ENCODE measurements around the gene PCDH11Y.
"Not testable (repeated sequence)": the region's sequence is repeated elsewhere in the genome, so short reads cannot be mapped to it uniquely, and the experiment has no call there.

The PCDH11Y gene, protein sequence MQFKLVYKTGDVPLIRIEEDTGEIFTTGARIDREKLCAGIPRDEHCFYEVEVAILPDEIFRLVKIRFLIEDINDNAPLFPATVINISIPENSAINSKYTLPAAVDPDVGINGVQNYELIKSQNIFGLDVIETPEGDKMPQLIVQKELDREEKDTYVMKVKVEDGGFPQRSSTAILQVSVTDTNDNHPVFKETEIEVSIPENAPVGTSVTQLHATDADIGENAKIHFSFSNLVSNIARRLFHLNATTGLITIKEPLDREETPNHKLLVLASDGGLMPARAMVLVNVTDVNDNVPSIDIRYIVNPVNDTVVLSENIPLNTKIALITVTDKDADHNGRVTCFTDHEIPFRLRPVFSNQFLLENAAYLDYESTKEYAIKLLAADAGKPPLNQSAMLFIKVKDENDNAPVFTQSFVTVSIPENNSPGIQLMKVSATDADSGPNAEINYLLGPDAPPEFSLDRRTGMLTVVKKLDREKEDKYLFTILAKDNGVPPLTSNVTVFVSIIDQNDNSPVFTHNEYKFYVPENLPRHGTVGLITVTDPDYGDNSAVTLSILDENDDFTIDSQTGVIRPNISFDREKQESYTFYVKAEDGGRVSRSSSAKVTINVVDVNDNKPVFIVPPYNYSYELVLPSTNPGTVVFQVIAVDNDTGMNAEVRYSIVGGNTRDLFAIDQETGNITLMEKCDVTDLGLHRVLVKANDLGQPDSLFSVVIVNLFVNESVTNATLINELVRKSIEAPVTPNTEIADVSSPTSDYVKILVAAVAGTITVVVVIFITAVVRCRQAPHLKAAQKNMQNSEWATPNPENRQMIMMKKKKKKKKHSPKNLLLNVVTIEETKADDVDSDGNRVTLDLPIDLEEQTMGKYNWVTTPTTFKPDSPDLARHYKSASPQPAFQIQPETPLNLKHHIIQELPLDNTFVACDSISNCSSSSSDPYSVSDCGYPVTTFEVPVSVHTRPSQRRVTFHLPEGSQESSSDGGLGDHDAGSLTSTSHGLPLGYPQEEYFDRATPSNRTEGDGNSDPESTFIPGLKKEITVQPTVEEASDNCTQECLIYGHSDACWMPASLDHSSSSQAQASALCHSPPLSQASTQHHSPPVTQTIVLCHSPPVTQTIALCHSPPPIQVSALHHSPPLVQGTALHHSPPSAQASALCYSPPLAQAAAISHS (N-terminal part only)

GRCh38 chrY:5000057-5000456 is at the start of gene PCDH11Y:
TSS of gene PCDH11Y (plus strand) at chrY:5000296. CDS start at chrY:5057100, 56,804 bp downstream.
- DNase-seq (ENCODE audit: low spot score), result not testable (repeated sequence)

DNA sequence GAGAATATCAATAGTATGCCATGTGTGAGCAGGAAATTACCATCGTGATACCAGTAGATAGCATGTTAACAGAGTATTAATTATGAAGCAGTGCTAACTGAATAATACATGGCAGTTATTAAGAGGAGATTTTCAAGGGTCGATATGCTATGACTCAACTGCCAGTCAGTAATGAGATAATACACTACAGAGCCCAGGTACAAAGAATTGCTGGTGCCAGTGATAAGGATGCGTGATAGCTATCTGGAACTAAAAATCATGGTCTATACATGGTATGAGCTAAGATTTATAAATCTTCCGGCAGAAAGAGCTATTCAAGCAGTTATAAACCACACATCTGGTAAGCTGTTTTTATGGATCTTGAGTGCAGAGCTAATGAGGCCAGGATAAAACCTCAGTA is 32.2 kb upstream of the PCDH11Y start:
- not testable (repeated sequence) for DNase-seq (ENCODE audit: low spot score)

GRCh38 chrY:4991743-4992400 is 8.2 kb upstream of the PCDH11Y start:
- DNase-seq (ENCODE audit: low spot score), result not testable (repeated sequence)

- not testable (repeated sequence) for DNase-seq (ENCODE audit: low spot score)
These were observed 5.2 kb upstream of the PCDH11Y start for GRCh38 chrY:4994892-4995291.

- DNase-seq (ENCODE audit: low spot score), result not testable (repeated sequence)
These were observed 2.5 kb downstream of the PCDH11Y start for GRCh38 chrY:5002476-5003184.

DNA sequence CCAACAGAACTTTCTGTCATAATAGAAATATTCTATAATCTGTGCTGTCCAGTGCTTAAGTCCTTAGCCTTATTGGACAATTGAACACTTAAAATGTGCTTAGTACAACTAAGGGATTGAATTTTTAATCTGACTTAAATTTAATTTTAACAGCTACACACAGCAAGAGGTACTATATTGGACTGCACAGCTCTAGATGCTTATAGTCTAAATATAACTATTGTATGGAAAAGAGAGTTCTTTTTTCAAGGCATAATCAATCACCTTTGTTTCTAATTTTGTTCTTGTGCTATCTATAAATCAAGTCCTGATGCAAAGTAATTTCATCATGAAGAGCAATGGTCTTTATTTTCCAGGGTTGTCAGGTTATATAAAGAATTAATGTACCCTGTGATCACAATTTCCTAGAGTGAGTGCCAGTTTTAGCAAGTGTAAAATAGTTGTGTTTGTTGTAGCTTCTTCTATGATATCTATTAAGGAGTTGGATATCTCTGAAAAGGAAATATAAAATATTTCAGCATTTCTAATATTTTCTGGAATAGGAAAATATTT is 39.0 kb downstream of the PCDH11Y start:
- not testable (repeated sequence) for DNase-seq (ENCODE audit: low spot score)

GRCh38 chrY:5083017-5083416 is 82.9 kb downstream of the PCDH11Y start:
- DNase-seq (ENCODE audit: low spot score), result not testable (repeated sequence)

GRCh38 chrY:5182998-5183397 is 182.9 kb downstream of the PCDH11Y start:
- DNase-seq (ENCODE audit: low spot score), result not testable (repeated sequence)

- DNase-seq (ENCODE audit: low spot score), result not testable (repeated sequence)
These were observed 215.0 kb downstream of the PCDH11Y start for GRCh38 chrY:5215116-5215515.

DNA sequence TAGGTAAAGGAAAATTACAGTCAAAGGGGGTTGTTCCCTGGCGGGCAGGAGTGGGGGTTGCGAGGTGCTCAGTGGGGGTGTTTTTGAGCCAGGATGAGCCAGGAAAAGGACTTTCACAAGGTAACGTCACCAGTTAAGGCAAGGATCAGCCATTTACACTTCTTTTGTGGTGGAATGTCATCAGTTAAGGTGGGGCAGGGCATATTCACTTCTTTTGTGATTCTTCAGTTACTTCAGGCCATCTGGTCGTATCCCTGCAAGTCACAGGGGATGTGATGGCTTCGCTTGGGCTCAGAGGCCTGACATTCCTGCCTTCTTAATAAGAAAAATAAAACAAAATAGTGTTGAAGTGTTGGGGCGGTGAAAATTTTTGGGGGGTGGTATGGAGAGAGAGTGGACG is 324.8 kb downstream of the PCDH11Y start:
- not testable (repeated sequence) for DNase-seq (ENCODE audit: low spot score)

- not testable (repeated sequence) for DNase-seq (ENCODE audit: low spot score)
These were observed 342.1 kb downstream of the PCDH11Y start for GRCh38 chrY:5342220-5342619.

DNA sequence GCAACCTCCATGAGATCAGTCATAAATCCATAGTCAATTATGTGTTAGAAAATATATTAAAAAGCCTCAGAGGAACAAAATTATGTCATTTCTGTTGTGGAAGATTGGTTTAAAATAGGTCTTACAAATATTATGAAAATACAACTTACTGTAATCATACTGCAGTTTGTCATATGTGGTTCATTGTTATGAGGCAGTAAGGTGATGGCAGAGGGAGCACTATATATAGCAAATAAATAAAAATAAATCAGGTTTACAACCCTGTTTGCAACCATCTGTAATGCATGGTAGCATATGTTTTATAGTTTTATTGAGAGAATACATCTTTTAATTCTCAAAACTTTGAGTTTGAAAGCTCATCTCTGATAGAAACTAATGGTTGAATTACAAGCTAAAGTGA is 543.6 kb downstream of the PCDH11Y start:
- not testable (repeated sequence) for DNase-seq (ENCODE audit: low spot score)

GRCh38 chrY:5638589-5638988 is 638.5 kb downstream of the PCDH11Y start:
- not testable (repeated sequence) for DNase-seq (ENCODE audit: low spot score)

DNA sequence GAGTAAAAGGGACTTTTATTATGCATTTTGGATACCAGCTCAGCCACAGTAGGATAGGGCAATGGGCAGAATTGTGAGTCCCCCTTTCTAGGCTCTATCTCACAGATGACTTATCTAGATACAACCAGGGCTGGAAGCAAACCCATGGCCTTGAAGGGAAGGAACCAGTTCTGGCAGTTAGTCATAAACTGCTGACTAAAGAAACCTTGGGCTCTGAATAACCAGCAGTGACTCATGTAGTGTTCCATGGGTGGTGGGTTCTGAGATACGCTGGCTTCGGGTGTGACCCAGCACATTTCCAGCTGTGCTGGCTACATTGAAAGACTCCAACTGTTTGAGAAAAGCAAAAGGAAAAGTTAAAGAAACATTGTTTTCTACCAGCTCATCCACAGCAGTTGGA is 679.2 kb downstream of the PCDH11Y start:
- not testable (repeated sequence) for DNase-seq (ENCODE audit: low spot score)

GRCh38 chrY:5708727-5709126 is 708.6 kb downstream of the PCDH11Y start:
- DNase-seq (ENCODE audit: low spot score), result not testable (repeated sequence)

- DNase-seq (ENCODE audit: low spot score), result not testable (repeated sequence)
These were observed 709.8 kb downstream of the PCDH11Y start for GRCh38 chrY:5709788-5710381.

DNA sequence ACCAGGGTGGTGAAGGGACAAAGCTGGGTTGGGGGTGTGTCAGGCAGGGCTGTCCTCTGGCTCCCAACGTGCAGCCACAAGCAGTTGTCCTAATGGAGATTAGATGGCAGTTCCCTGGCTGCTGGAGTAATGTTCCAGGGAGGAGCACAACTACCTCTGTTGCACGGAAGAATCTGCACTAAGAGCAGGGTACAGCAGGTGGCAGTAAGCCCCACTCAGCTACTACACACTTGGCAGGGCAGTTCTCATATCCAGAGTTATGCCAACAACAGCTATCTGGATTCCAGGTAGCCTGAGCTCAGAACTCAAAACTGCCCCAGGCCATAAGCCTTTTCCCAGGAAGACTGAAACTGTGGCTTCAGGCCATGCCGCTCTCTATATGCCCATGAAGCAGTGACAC is 761.3 kb downstream of the PCDH11Y start:
- DNase-seq (ENCODE audit: low spot score), result not testable (repeated sequence)

- not testable (repeated sequence) for DNase-seq (ENCODE audit: low spot score)
These were observed 776.4 kb downstream of the PCDH11Y start for GRCh38 chrY:5776485-5776884.
